NCI-H446 treated with DMSO at 0.1 percent for 48 hours (cell line): ENCODE results near the gene EML1.

Experiments used
- DNase-seq: peaks from one replicate; lab custom pipeline; 2025; lab: John Stamatoyannopoulos, UW

Gene EML1

GRCh38 chr14:99805757-99806439 lies 12.7 kb downstream of the EML1 start:
- DNase-seq: no peak

- DNase-seq: peak; percentile 79
These were observed 13.6 kb downstream of the EML1 start for GRCh38 chr14:99806836-99807235.

GRCh38 chr14:99807413-99808153 lies 14.4 kb downstream of the EML1 start:
- no peak for DNase-seq

GRCh38 chr14:99808154-99808505 lies 14.9 kb downstream of the EML1 start:
- DNase-seq: no peak

GRCh38 chr14:99808515-99808914 lies 15.3 kb downstream of the EML1 start:
- DNase-seq: no peak

- no peak for DNase-seq
These were observed 16.1 kb downstream of the EML1 start for GRCh38 chr14:99809360-99809759.

GRCh38 chr14:99809859-99810558 lies 16.8 kb downstream of the EML1 start:
- no peak for DNase-seq

- no peak for DNase-seq
These were observed 17.3 kb downstream of the EML1 start for GRCh38 chr14:99810559-99810874.

- DNase-seq: no peak
These were observed 19.0 kb downstream of the EML1 start for GRCh38 chr14:99812096-99812750.

- no peak for DNase-seq
These were observed 19.7 kb downstream of the EML1 start for GRCh38 chr14:99812892-99813291.

- DNase-seq: no peak
These were observed 22.5 kb downstream of the EML1 start for GRCh38 chr14:99815696-99816095.

GRCh38 chr14:99816217-99816616 lies 23.0 kb downstream of the EML1 start:
- DNase-seq: no peak

- no peak for DNase-seq
These were observed 23.4 kb downstream of the EML1 start for GRCh38 chr14:99816642-99817041.

GRCh38 chr14:99817331-99817730 lies 24.1 kb downstream of the EML1 start:
- no peak for DNase-seq

GRCh38 chr14:99818503-99819036 lies 25.4 kb downstream of the EML1 start:
- no peak for DNase-seq

- DNase-seq: no peak
These were observed 26.3 kb downstream of the EML1 start for GRCh38 chr14:99819514-99819913.

- DNase-seq: no peak
These were observed 27.6 kb downstream of the EML1 start for GRCh38 chr14:99820702-99821331.

- no peak for DNase-seq
These were observed 28.6 kb downstream of the EML1 start for GRCh38 chr14:99821519-99822508.

GRCh38 chr14:99822800-99823455 lies 29.7 kb downstream of the EML1 start:
- peak; percentile 53 for DNase-seq

- DNase-seq: no peak
These were observed 31.6 kb downstream of the EML1 start for GRCh38 chr14:99824776-99825175.
